ENCODE results near the gene PLCD3.

Gene PLCD3

GRCh38 chr17:45131616-45132319, 547 bp downstream of the PLCD3 start:
- DNase-seq (ENCODE audit: extremely low read depth, low read depth): no peak
- TF ChIP-seq CTCF (IDR thresholded peaks at IDR 0.05; ENCODE audit: low read depth, low read length): peak; percentile 82

DNA sequence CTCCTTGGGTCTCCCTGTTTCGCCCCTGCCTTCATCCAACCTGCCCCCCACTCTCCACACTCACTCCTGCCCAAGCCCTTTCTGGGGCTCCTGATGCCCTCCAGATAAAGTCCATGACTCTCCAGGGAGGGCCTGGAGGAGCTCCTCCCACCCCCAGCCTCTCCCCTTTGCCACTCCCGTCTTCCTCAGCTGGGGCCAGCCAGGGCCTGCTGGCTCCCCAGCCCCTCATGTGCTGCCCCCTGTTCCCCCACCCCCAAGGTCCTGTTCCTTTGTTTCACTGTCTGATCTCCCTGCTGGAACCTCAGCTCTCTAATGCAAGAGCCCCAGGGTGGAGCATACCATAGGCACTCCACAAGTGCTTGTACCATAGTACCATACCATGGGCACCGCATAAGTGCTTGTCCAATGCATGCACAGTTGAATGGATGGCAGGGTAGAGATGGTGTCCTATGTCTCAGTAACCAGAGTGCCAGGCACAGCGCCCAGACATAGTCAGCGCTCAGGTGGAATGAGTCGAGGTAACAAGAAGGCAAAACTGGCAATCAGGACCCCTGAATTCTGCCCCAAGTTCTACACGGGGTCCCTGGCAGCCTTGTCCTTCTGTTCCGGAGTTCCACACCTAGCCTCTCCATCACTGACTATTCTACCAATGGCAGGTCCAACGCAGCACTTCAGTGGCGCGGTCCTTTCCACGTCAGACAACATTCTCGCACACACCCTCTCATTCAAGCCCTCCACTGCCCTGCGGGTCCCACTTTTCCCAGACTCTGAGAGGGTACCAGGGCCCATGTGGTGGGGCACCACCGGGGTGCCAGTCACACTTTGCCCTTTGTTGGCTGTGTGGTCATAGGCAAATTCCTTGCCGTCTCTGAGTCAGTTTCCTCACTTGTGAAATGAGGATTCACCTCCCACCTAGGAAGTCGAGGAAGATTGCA, 1.4 kb downstream of the PLCD3 start:
- no peak for DNase-seq (ENCODE audit: extremely low read depth, low read depth)
- no peak for TF ChIP-seq CTCF (IDR thresholded peaks at IDR 0.05; ENCODE audit: low read depth, low read length)

GRCh38 chr17:45129940-45130680, 2.2 kb downstream of the PLCD3 start:
- DNase-seq (ENCODE audit: extremely low read depth, low read depth): no peak
- no peak for TF ChIP-seq CTCF (IDR thresholded peaks at IDR 0.05; ENCODE audit: low read depth, low read length)

DNA sequence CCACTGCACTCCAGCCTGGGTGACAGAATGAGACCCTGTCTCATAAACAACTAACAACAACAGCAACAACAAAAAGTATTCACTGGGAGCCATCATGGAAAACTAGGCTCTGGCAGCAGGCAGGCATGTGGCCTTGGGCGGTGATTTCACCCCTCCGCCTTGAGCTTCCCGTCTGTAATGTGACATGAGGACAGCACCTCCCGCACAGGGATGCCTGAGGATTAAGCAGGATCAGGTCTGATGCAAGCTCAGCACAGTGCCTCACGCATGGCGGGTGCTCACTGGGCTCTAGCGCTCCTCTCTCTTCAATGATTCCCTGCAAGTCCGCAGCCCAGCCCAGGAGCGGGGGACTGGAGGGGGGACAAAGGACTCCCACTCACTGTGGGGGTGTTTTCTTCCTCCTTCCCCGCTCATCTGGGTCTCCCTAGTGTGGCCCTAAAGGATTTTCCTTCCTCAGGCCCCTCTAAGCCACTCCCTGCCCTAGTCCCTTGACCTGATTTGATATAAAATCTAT, 2.8 kb downstream of the PLCD3 start:
- TF ChIP-seq CTCF (IDR thresholded peaks at IDR 0.05; ENCODE audit: low read depth, low read length): no peak
- no peak for DNase-seq (ENCODE audit: extremely low read depth, low read depth)

- TF ChIP-seq CTCF (IDR thresholded peaks at IDR 0.05; ENCODE audit: low read depth, low read length): no peak
- no peak for DNase-seq (ENCODE audit: extremely low read depth, low read depth)
Measured at GRCh38 chr17:45128989-45129388, 3.3 kb downstream of the PLCD3 start.

DNA sequence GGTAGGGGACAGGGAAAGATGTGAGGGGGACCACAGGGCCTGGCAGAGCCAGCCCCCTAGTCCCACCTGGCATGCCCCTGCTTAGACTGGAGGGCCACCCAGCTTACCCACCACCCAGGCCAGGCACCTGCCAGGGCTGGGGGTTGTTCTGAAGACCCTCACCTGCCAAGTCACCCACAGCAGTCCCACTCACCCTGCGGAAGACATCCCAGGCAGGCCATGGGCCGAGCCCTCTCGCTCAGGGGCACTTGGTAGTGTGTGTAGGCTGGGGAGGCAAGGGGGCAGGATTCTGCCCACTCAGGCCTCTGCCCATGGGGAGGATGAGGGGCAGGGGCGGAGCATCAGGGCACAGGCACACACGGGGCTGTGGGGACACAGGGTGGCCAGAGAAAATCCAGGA, 4.0 kb downstream of the PLCD3 start:
- DNase-seq (ENCODE audit: extremely low read depth, low read depth): no peak
- no peak for TF ChIP-seq CTCF (IDR thresholded peaks at IDR 0.05; ENCODE audit: low read depth, low read length)

Data from AG09319 (cell line).